WERI-Rb-1 (cell line): ENCODE results near the gene KRTAP9-3.
"Not testable (repeated sequence)": the region's sequence is repeated elsewhere in the genome, so short reads cannot be mapped to it uniquely, and the experiment has no call there.

Source experiments
- DNase-seq: peaks from one replicate; pipeline ENCODE4 v3.0.0-alpha.2; 2020
- H3K27ac ChIP-seq: fragments of 250-450 bp; sonication (Bioruptor Pico); 2 replicates; pipeline ENCODE4 v1.5.1; 2020; ENCODE audit warnings: mild to moderate bottlenecking, moderate library complexity
- H3K27me3 ChIP-seq: fragments of 250-450 bp; sonication (Bioruptor Pico); 2 replicates; pipeline ENCODE4 v1.5.1; 2021; ENCODE audit warnings: mild to moderate bottlenecking, low read depth, moderate library complexity; ENCODE audit not compliant: insufficient read depth, severe bottlenecking
- H3K36me3 ChIP-seq: fragments of 250-450 bp; sonication (Bioruptor Pico); 2 replicates; pipeline ENCODE4 v1.5.1; 2020; ENCODE audit warnings: mild to moderate bottlenecking, moderate library complexity
- H3K4me3 ChIP-seq: 2 replicates; pipeline ENCODE4 v1.5.1; 2011; ENCODE audit warnings: low read depth, mild to moderate bottlenecking, control low read depth, low read length
- H3K9me3 ChIP-seq: fragments of 250-450 bp; sonication (Bioruptor Pico); 2 replicates; pipeline ENCODE4 v1.5.1; 2021; ENCODE audit warnings: mild to moderate bottlenecking, moderate library complexity; ENCODE audit not compliant: severe bottlenecking
- CTCF ChIP-seq: IDR thresholded peaks from 2 replicates; pipeline ENCODE4 v1.5.1; 2011; ENCODE audit warnings: low read depth, mild to moderate bottlenecking, control low read depth, inconsistent platforms, low read length

The KRTAP9-3 gene

GRCh38 chr17:41232399-41233105 is at the start of gene KRTAP9-3:
TSS of gene KRTAP9-3 (plus strand) at chr17:41232449. CDS start at chr17:41232502, 53 bp downstream.
- not testable (repeated sequence) for H3K27ac ChIP-seq, H3K36me3 ChIP-seq, H3K4me3 ChIP-seq, H3K9me3 ChIP-seq, DNase-seq
- H3K27me3 ChIP-seq = peaks cover 75% of the 10 kb centered on the region

GRCh38 chr17:41184480-41184961 is 47.7 kb upstream of the KRTAP9-3 start, which contains the start of gene KRTAP4-1:
TSS of gene KRTAP4-1 (minus strand) at chr17:41184911. CDS start at chr17:41184854, 57 bp downstream.
- Histone ChIP-seq H3K27me3 (peaks cover 88% of the 10 kb centered on the region), H3K27ac (no peak within 1 kb of the TSS), H3K36me3 (no peaks in the 10 kb centered on the region), H3K4me3 (no peak within 1 kb of the TSS), H3K9me3 (no peaks in the 10 kb centered on the region)
- TF ChIP-seq CTCF = no peak
- no peak for DNase-seq

GRCh38 chr17:41185001-41185400 is 47.2 kb upstream of the KRTAP9-3 start:
- H3K27ac ChIP-seq = no peak overlapping the region
- H3K4me3 ChIP-seq = no peak overlapping the region
- H3K9me3 ChIP-seq = no peaks in the 10 kb centered on the region
- no peak for DNase-seq
- peaks cover 88% of the 10 kb centered on the region for H3K27me3 ChIP-seq
- H3K36me3 ChIP-seq = no peaks in the 10 kb centered on the region
- TF ChIP-seq CTCF = no peak

GRCh38 chr17:41186872-41187271 is 45.4 kb upstream of the KRTAP9-3 start:
- no peak for TF ChIP-seq CTCF
- H3K36me3 ChIP-seq = no peaks in the 10 kb centered on the region
- peaks cover 88% of the 10 kb centered on the region for H3K27me3 ChIP-seq
- H3K27ac ChIP-seq = no peak overlapping the region
- DNase-seq = no peak
- H3K9me3 ChIP-seq = no peaks in the 10 kb centered on the region
- no peak overlapping the region for H3K4me3 ChIP-seq

GRCh38 chr17:41189837-41190318 is 42.4 kb upstream of the KRTAP9-3 start, which contains the start of gene KRTAP9-1:
TSS of gene KRTAP9-1 (plus strand) at chr17:41189887. CDS start at chr17:41189887, 0 bp downstream.
- H3K9me3 ChIP-seq, H3K27ac ChIP-seq, H3K36me3 ChIP-seq, H3K4me3 ChIP-seq, DNase-seq: not testable (repeated sequence)
- H3K27me3 ChIP-seq = peaks cover 77% of the 10 kb centered on the region

- peaks cover 6% of the 10 kb centered on the region for H3K9me3 ChIP-seq
- H3K4me3 ChIP-seq = no peak overlapping the region
- H3K27me3 ChIP-seq = peaks cover 78% of the 10 kb centered on the region
- TF ChIP-seq CTCF = no peak
- H3K36me3 ChIP-seq = no peaks in the 10 kb centered on the region
- DNase-seq = no peak
- no peak overlapping the region for H3K27ac ChIP-seq
Measured at GRCh38 chr17:41190328-41190727, 41.9 kb upstream of the KRTAP9-3 start.
